ENCODE measurements around the gene SUN3.

- TF ChIP-seq, protein P1, sequence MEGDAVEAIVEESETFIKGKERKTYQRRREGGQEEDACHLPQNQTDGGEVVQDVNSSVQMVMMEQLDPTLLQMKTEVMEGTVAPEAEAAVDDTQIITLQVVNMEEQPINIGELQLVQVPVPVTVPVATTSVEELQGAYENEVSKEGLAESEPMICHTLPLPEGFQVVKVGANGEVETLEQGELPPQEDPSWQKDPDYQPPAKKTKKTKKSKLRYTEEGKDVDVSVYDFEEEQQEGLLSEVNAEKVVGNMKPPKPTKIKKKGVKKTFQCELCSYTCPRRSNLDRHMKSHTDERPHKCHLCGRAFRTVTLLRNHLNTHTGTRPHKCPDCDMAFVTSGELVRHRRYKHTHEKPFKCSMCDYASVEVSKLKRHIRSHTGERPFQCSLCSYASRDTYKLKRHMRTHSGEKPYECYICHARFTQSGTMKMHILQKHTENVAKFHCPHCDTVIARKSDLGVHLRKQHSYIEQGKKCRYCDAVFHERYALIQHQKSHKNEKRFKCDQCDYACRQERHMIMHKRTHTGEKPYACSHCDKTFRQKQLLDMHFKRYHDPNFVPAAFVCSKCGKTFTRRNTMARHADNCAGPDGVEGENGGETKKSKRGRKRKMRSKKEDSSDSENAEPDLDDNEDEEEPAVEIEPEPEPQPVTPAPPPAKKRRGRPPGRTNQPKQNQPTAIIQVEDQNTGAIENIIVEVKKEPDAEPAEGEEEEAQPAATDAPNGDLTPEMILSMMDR (IDR thresholded peaks at IDR 0.05): no peak
- no peak for TF ChIP-seq EP300 (IDR thresholded peaks at IDR 0.05)
- no peak for TF ChIP-seq POLR2AphosphoS5 (IDR thresholded peaks at IDR 0.05)
- TF ChIP-seq POLR2A (IDR thresholded peaks at IDR 0.05): no peak
These were observed 13.7 kb upstream of the SUN3 start for GRCh38 chr7:48042636-48043035.
